HUDEP-2 (cell line): Measurements from ENCODE around the gene TREML2.
"Not testable (repeated sequence)": the region's sequence is repeated elsewhere in the genome, so short reads cannot be mapped to it uniquely, and the experiment has no call there.

Experiments used
- DNase-seq, 76 experiments: peaks; one replicate each; lab custom pipeline; 2025; ENCODE audit not compliant: unreplicated experiment in 76 of 76; lab: John Stamatoyannopoulos, UW

TREML2 gene

GRCh38 chr6:41200901-41201763, at the start of gene TREML2:
Gene TREML2 (minus strand): TSS chr6:41201149. CDS start chr6:41201008, 141 bp downstream.
- peak in 21 of 76 experiments; percentile 7 to 55 (median 24) for DNase-seq

- DNase-seq: no peak
Observed at GRCh38 chr6:41247882-41248705, 47.1 kb upstream of the TREML2 start.

- DNase-seq: no peak
Observed at GRCh38 chr6:41247288-41247865, 46.4 kb upstream of the TREML2 start.

GRCh38 chr6:41246529-41246928, 45.6 kb upstream of the TREML2 start:
- DNase-seq: not testable (repeated sequence)

GRCh38 chr6:41239467-41240159, 38.7 kb upstream of the TREML2 start:
- no peak for DNase-seq

GRCh38 chr6:41237128-41237527, 36.2 kb upstream of the TREML2 start:
- no peak for DNase-seq

- no peak for DNase-seq
Observed at GRCh38 chr6:41236276-41236675, 35.3 kb upstream of the TREML2 start.

GRCh38 chr6:41232667-41233066, 31.7 kb upstream of the TREML2 start:
- no peak for DNase-seq

GRCh38 chr6:41231246-41231645, 30.3 kb upstream of the TREML2 start:
- no peak for DNase-seq

GRCh38 chr6:41229721-41230120, 28.8 kb upstream of the TREML2 start:
- no peak for DNase-seq

- DNase-seq: peak in 1 of 76 experiments; percentile 4
Observed at GRCh38 chr6:41228616-41229015, 27.7 kb upstream of the TREML2 start.

GRCh38 chr6:41228096-41228495, 27.1 kb upstream of the TREML2 start, which contains the start of gene TREML4:
Gene TREML4 (plus strand): TSS chr6:41228349. CDS start chr6:41228428, 79 bp downstream.
- DNase-seq: no peak

- no peak for DNase-seq
Observed at GRCh38 chr6:41226752-41227151, 25.8 kb upstream of the TREML2 start.

GRCh38 chr6:41224800-41225199, 23.9 kb upstream of the TREML2 start:
- no peak for DNase-seq

- DNase-seq: no peak
Observed at GRCh38 chr6:41222513-41222912, 21.6 kb upstream of the TREML2 start.

GRCh38 chr6:41222045-41222444, 21.1 kb upstream of the TREML2 start:
- DNase-seq: no peak

GRCh38 chr6:41216616-41217015, 15.7 kb upstream of the TREML2 start:
- DNase-seq: no peak

- no peak for DNase-seq
Observed at GRCh38 chr6:41215777-41216176, 14.8 kb upstream of the TREML2 start.

- DNase-seq: no peak
Observed at GRCh38 chr6:41214559-41215238, 13.8 kb upstream of the TREML2 start.
